Activated CD4-positive, CD25-positive, alpha-beta regulatory T cell (primary cell): ENCODE data around the gene LAMA5.

Experiments
- DNase-seq, 4 experiments: peaks; one replicate each; lab custom pipeline; 2025; lab: John Stamatoyannopoulos, UW

Gene LAMA5

GRCh38 chr20:62344782-62345181 is 22.3 kb downstream of the LAMA5 start:
- no peak for DNase-seq

- DNase-seq = no peak
Measured at GRCh38 chr20:62344092-62344491, 23.0 kb downstream of the LAMA5 start.

GRCh38 chr20:62342910-62343309 is 24.2 kb downstream of the LAMA5 start:
- DNase-seq = no peak

DNA sequence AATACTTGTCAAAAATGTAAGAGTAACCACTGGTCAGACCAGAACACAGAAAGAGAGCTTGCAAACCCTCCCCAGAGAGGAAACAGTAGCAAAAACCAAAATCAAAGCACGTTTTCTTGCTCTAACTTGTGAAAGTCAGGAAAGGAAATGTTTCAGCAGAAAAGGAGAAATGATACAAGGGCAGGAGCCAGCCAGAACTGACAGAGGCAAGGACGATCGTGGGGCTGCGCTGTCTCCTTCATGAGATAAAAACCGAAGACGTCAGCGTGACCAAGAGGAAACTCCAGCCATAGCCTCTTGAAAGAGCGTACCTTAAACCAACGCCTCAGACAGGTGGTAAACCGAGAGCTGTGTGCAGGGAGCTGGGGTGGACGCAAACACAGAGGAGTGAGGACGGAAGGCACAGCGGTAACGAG is 27.5 kb downstream of the LAMA5 start:
- DNase-seq = no peak

DNA sequence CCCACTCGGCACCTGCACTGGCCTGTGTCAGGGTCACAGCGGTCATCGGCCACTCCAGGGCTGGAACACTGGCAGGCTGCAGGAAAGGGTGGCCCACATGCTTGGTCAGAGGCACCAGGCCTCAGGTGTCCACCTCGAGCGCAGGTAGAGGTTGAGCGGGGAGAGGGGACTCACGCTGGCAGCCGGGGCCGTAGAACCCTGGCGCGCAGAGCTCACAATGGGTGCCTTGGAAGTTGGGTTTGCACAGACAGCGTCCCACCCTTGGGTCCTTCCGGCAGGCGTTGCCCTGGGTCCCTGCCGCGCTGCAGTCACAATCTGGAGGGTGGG is 28.9 kb downstream of the LAMA5 start:
- no peak for DNase-seq

GRCh38 chr20:62337558-62338293 is 29.4 kb downstream of the LAMA5 start:
- DNase-seq = no peak

GRCh38 chr20:62336775-62337557 is 30.1 kb downstream of the LAMA5 start:
- no peak for DNase-seq

DNA sequence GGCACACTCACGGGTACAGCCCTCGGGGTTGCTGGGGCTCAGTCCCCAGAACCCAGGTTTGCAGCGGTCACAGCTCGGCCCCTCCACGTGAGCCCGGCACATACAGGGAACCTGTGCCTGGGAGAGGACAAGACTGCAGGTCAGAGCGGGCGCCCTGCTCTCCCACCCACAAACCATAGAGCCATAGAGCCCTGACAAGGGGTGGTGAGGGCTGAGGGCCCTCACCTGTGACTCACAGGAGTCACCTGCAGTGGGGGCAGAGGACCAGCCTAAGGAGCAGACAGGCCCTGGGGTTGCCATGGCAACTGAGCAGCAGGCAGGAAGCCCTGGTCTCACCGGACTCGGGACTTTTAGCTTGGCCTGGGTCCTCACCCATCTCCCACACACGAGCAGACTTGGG is 30.8 kb downstream of the LAMA5 start:
- no peak for DNase-seq

DNA sequence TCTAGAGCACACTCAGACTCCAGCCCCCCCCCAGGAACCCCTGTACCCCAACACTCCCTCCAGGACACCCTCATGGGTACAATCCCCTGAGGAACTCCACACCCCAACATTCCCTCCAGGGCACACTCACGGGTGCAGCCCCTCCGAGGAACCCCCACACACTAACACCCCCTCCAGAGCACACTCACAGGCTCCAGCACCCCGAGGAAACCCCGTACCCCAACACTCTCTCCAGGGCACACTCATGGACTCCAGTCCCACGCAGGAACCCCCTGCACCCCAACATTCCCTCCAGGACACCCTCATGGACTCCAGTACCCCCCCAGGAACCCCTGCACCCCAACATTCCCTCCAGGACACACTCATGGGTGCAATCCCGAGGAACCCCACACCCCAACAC is 31.6 kb downstream of the LAMA5 start:
- no peak for DNase-seq

GRCh38 chr20:62334881-62335280 is 32.2 kb downstream of the LAMA5 start:
- DNase-seq = no peak

GRCh38 chr20:62333820-62334595 is 33.1 kb downstream of the LAMA5 start:
- no peak for DNase-seq

DNA sequence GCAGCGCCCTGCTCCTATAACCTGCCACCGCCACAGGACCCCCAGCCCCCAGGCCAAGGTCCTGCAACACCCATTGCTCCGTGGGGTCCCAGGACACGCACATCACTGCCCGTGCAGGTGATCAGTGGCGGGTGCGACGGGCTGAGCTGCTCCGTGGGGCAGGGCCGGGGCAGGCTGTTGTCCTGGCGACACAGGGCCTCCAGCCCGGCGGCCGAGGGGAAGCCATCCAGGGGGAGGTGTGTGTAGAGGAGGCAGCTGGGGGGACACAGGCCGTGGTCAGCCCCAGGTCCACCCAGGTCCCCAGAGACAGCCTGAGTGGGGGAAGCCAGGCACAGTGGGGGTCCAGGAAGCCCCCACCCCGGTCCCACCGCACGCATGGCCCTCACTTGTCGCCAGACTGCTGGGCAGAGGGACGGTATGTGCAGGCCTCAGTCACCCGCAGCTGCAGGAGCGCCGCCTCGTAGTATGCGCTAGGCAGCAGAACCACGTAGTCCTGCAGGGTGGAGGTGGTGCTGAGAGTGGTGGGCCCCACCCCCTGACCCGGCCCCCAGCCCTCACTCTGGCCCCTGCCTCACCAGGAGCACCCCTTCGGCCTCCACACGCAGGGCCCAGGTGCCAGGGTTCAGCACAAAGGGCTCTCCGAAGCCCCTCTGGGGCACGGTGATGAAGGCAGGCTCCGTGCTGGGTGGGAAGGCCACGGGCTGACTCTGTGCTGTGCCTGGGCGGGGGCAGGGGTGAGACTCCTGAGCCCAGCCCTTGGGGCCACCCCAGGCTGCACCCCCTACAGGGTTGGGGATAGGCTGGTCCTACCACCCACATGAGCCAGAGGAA is 33.9 kb downstream of the LAMA5 start:
- DNase-seq = no peak

DNA sequence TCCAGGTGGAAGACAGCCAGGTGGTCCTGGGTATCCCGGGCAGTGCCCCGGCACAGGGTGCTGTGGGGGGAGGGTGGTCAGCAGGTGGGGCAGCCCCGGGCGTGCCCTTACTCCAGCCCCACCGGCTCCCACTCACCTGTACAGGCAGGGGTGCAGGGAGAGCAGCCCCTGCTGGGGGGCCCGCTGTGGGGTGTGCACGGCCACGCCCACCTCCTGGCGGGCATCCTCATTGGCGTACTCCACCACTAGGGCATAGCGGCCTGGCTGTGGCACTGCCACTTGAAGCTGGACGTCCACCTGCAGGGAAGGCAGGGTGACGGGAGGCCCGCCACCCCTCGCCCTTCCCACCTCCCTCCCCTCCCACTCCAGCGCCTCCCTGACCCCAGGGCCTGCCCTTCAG is 34.7 kb downstream of the LAMA5 start:
- no peak for DNase-seq

GRCh38 chr20:62331347-62331746 is 35.8 kb downstream of the LAMA5 start:
- no peak for DNase-seq

- DNase-seq = no peak
Measured at GRCh38 chr20:62330576-62331317, 36.4 kb downstream of the LAMA5 start.

DNA sequence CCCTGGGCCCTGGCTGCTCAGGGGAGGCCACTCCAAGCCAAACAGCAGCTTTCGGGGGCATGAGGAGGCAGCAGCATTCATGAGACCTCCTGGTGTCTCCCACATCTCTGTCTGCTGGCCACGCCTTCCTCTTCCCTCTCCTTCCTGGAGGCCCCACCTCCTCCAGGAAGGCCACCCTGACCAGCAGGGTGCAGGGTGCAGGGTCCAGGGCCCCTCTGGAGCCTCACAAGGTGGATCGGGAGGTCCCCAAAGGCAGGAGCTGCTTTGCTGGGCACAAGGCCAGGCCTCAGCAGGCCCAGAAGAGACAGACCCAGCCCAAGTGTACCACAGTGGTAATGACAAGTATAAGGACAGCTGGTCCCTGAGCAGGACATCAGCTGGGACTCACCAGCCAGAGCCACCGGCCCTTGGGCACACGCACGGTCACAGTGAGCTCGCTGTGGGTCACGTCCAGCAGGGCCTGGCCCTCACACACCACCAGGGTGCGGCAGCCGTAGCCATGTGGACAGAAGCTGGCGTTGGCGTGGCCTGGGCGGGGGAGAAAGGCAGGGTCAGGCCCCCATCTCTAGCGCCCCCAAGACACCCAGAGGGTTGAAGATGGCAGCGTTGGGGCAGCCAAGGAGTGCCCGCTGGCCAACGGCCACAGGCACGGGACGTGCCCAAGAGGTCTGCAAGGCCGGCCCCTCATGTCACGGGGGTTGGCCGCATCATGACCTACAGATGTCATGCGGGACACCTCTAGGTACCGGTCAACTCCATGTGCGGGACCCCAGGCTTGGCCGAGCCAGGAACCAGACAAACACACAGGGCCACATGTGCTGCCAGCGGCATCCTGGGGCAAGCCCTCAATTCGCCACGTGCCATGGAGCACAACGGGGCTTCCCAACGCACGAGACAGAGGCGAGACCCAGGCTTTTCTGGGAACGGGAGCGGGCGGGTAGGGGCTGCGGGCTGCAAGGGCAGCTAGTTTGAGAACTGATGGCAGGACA is 37.4 kb downstream of the LAMA5 start:
- no peak for DNase-seq

GRCh38 chr20:62328684-62329388 is 38.3 kb downstream of the LAMA5 start:
- no peak for DNase-seq

GRCh38 chr20:62327726-62328495 is 39.2 kb downstream of the LAMA5 start:
- DNase-seq = no peak
